ENCODE data around the gene FAM241A.
A peak's percentile ranks its signal among the peaks of the same experiment; 100 is the strongest.
"Not testable (repeated sequence)": the region's sequence is repeated elsewhere in the genome, so short reads cannot be mapped to it uniquely, and the experiment has no call there.

FAM241A gene

GRCh38 chr4:112168719-112169500 is 23.7 kb downstream of the FAM241A start:
- no peak for DNase-seq
- in situ Hi-C loops (cut with MboI; ENCODE audit: low pct_unique_long_range_greater_than_20kb, low sequenced_read_pairs): no loop called here

GRCh38 chr4:112170451-112170993 is 25.3 kb downstream of the FAM241A start:
- no peak for DNase-seq
- in situ Hi-C loops (cut with MboI; ENCODE audit: low pct_unique_long_range_greater_than_20kb, low sequenced_read_pairs): no loop called here

GRCh38 chr4:112171051-112171763 is 26.0 kb downstream of the FAM241A start:
- in situ Hi-C loops (cut with MboI; ENCODE audit: low pct_unique_long_range_greater_than_20kb, low sequenced_read_pairs); DNase-seq: not testable (repeated sequence)

GRCh38 chr4:112172180-112172579 is 26.9 kb downstream of the FAM241A start:
- DNase-seq: no peak
- in situ Hi-C loops (cut with MboI; ENCODE audit: low pct_unique_long_range_greater_than_20kb, low sequenced_read_pairs): no loop called here

GRCh38 chr4:112173593-112174558 is 28.6 kb downstream of the FAM241A start:
- in situ Hi-C loops (cut with MboI; ENCODE audit: low pct_unique_long_range_greater_than_20kb, low sequenced_read_pairs): no loop called here
- no peak for DNase-seq

- DNase-seq: no peak
- in situ Hi-C loops (cut with MboI; ENCODE audit: low pct_unique_long_range_greater_than_20kb, low sequenced_read_pairs): no loop called here
These were observed 30.6 kb downstream of the FAM241A start for GRCh38 chr4:112175840-112176239.

GRCh38 chr4:112176596-112176995 is 31.3 kb downstream of the FAM241A start:
- in situ Hi-C loops (cut with MboI; ENCODE audit: low pct_unique_long_range_greater_than_20kb, low sequenced_read_pairs): no loop called here
- no peak for DNase-seq

GRCh38 chr4:112178741-112179140 is 33.5 kb downstream of the FAM241A start:
- DNase-seq; in situ Hi-C loops (cut with MboI; ENCODE audit: low pct_unique_long_range_greater_than_20kb, low sequenced_read_pairs): not testable (repeated sequence)

GRCh38 chr4:112181358-112182000 is 36.2 kb downstream of the FAM241A start:
- in situ Hi-C loops (cut with MboI; ENCODE audit: low pct_unique_long_range_greater_than_20kb, low sequenced_read_pairs): no loop called here
- no peak for DNase-seq

- in situ Hi-C loops (cut with MboI; ENCODE audit: low pct_unique_long_range_greater_than_20kb, low sequenced_read_pairs): no loop called here
- no peak for DNase-seq
These were observed 37.4 kb downstream of the FAM241A start for GRCh38 chr4:112182604-112183003.

GRCh38 chr4:112183252-112183651 is 38.0 kb downstream of the FAM241A start:
- in situ Hi-C loops (cut with MboI; ENCODE audit: low pct_unique_long_range_greater_than_20kb, low sequenced_read_pairs): no loop called here
- DNase-seq: peak; percentile 77

- DNase-seq: no peak
- in situ Hi-C loops (cut with MboI; ENCODE audit: low pct_unique_long_range_greater_than_20kb, low sequenced_read_pairs): no loop called here
These were observed 39.2 kb downstream of the FAM241A start for GRCh38 chr4:112184438-112184837.

GRCh38 chr4:112185334-112185733 is 40.1 kb downstream of the FAM241A start:
- in situ Hi-C loops (cut with MboI; ENCODE audit: low pct_unique_long_range_greater_than_20kb, low sequenced_read_pairs): no loop called here
- DNase-seq: no peak

GRCh38 chr4:112185740-112186670 is 40.8 kb downstream of the FAM241A start:
- in situ Hi-C loops (cut with MboI; ENCODE audit: low pct_unique_long_range_greater_than_20kb, low sequenced_read_pairs): no loop called here
- DNase-seq: no peak

- in situ Hi-C loops (cut with MboI; ENCODE audit: low pct_unique_long_range_greater_than_20kb, low sequenced_read_pairs): no loop called here
- DNase-seq: peak; percentile 16
These were observed 44.5 kb downstream of the FAM241A start for GRCh38 chr4:112189754-112190153.

GRCh38 chr4:112190684-112191083 is 45.4 kb downstream of the FAM241A start:
- in situ Hi-C loops (cut with MboI; ENCODE audit: low pct_unique_long_range_greater_than_20kb, low sequenced_read_pairs): no loop called here
- no peak for DNase-seq

- in situ Hi-C loops (cut with MboI; ENCODE audit: low pct_unique_long_range_greater_than_20kb, low sequenced_read_pairs): no loop called here
- DNase-seq: no peak
These were observed 51.2 kb downstream of the FAM241A start for GRCh38 chr4:112196461-112196860.

- DNase-seq: no peak
- in situ Hi-C loops (cut with MboI; ENCODE audit: low pct_unique_long_range_greater_than_20kb, low sequenced_read_pairs): no loop called here
These were observed 53.8 kb downstream of the FAM241A start for GRCh38 chr4:112199041-112199440.

Measured in KBM-7 (cell line).